Activated T-helper 1 cell treated with anti-CD3 and anti-CD28 coated beads, Interleukin-2, amount 50 U/mL, for 16 hours (primary cell): ENCODE measurements around the gene SORBS2.

Experiments used
- DNase-seq, 2 donors: peaks; one replicate each; pipeline ENCODE4 v3.0.0-alpha.2; 2020; ENCODE audit warnings: low read depth in 1 of 2, low spot score in 1 of 2

SORBS2 gene

DNA sequence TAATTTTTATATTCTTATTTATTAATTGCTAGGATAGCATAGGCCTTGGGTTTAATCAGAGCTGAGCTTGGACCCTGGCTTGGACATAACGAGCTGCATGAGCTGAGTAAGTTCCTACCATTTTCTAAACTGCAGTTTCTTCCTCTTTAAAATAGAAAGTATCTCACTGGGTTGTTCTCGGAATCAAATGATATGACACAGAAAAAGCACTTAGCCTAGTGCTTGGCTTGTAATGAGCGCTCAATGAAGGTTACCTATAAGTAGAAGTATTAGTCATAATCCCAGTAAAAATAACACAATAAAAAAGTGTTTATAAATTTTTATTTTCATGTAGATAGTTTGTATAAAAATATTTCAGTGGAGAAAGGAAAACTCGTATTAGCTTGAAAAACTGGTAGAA lies 163.4 kb downstream of the SORBS2 start:
- no peak for DNase-seq

DNA sequence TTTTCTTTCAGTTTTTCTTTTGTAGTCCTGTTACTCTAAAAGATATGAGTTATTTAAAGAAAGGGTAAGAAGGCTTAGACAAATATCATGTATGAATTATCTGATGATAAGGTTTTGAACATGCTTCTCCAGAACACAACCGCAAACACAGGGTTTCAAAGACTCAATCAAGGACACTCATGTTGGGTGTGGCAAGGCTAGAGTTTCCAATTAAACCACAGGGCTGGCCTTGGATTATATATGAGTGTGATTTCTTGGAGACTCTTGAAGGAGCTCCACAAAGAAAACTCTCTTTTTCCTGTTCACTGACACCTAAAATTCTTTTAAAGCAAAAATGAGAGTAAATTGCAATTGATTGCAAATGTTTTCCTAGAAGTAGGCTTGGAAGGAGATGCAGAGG lies 166.6 kb downstream of the SORBS2 start:
- no peak for DNase-seq

DNA sequence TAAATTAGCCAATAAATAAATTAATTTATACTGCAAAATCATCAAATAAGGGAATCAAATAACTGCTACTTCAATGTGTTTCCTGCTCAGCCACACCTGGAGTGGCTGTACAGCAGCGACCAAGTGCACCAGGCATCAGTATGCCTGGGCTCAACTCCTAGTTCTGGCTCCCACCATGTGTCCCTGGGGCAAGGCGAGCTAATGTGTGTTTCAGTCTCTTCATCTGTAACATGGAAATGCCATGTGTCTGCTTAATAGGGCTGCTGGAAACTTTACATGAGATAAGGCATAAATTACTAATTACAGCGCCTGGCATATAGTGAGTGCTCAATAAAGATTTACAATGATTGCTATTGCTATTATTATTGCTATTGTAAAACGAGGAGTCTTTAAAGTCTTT lies 167.6 kb downstream of the SORBS2 start:
- DNase-seq = no peak

DNA sequence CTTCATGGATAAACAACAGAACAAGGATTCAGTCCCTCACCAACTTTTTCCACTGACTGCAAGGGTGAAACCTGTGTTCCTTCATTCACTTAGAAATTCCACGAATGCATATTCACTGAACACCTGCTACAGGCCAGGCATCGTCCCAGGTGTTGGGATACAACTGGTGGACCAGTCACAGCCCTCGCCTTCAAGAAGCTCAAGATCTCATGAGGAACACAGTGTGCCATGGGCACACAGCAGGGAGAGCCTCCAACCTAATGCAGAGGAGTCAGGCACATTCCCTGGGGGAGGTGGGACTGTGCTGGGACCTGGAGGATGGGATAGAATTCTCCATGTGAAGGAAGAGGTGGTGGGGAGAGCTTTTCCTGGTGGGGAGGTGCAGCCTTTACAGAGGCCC lies 169.1 kb downstream of the SORBS2 start:
- DNase-seq = no peak

DNA sequence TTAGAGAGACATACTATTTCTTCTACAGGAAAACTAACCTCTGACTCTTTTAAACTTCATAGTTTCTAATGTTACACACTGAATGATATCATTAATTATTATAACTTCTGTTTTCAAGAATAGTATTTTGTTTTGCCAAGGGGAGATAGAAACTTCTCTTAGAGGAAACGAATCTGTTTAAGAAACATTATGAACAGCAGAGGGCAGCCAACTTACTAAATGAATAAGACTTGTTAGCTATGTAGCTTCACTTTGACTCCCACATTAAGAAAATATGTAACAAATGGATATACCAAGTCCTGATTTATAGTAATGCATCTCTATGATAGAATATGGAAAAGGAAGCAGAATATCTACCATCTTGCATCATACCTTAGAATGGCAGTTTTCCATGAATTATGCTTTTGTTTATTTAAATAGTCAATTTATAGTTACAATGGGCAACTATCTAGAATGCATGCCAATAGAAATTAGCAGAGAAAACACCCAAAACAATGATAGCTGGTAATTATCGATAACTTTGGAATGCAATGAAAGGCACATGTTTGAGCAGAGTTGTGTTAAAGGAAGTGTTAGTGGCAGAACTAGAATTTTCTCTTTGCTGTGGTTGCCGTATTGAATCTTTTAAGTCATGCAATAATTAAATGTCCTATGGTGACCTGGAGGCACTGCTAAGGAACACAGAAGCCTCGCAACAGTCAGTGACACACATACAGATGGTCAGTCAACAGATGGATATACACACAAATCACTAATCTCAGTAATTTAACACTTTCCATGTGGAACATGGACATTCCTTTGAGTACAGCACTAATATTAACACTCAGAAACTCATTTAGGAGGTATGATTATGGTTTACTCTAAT lies 171.0 kb downstream of the SORBS2 start:
- DNase-seq = no peak

DNA sequence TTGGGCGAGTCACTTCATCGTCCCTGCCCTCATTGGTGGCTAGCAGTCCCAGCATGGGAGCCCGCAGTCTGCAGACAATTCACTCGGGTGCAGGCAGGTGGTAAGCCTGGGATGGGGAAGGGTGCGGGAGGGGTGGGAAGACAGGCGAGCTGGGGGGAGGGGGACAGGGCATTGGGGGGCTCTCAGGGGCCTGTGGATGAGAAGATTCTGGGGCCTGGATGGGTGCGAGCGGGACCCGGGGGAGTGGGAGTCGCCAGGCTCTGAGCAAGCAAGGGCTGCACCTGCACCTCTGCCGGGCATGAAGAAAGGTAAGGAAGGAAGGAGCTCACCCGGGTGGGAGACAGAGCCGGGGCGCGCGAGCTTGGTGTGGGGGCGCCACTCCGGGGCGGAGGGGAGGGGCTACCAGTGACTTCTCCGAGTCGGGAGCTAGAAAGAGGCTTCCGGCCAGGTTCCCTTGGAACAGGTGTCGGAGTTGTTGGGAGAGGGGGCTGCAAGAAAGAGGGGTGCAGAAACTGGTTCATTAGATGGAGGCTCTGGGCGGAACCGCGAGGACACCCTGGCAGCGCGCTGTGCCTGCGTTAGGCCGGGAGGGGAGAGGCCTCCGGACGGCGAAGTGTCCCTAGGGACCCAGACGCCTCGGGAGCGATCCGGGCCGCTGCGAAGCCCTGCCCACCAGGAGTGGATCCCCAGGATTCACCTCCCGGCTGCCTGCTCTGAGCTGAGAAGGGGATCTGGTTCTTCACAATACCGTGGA lies 173.3 kb downstream of the SORBS2 start:
- DNase-seq = no peak

DNA sequence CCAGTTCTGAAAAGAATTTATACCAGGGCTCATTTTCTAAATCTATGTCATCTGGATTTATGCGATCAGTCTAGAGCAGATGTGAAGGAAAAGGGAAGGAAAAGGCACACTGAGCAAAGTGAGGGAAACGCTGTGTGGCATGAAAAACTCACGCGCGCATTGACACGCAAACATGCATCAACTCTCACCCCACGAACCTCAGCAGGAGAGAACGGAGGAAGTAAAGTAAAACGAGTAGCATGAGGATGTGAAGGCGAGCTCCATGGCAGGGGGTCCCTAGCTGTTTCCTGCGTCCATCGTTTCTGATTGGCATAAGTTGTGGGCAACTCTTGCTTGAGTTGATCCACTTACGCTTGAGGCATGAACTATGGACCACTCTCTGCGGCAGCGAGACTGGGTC lies 173.9 kb downstream of the SORBS2 start:
- DNase-seq = no peak

DNA sequence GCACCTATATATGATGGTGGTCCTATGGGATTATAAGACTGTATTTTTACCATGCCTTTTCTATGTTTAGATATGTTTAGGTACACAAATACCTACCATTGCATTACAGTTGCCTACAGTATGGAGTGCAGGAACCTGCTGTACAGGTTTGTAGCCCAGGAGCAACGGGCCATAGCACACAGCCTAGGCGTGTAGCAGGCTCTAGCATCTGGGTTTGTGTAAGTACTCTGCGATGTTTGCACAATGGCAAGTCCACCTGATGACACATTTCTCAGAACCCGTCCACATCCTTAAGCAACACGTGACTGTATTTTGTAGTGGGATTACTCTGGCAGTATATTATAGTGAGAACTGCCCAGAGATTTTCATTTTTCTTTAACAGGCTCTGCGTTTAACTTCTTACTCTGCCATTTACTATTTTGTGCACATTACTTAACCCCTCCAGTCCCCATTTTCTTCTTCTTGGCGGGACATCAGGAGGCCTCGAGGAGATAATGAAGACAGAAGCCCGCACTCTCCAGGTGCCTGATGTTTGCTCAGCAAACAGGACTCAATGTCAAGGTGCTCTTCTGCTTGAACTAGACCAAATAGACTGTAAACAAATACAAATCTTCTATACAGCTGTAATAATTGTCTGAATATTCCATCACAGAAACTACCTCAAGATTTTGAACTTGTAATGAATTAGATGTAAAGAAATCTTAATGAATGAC lies 174.7 kb downstream of the SORBS2 start:
- DNase-seq = no peak

DNA sequence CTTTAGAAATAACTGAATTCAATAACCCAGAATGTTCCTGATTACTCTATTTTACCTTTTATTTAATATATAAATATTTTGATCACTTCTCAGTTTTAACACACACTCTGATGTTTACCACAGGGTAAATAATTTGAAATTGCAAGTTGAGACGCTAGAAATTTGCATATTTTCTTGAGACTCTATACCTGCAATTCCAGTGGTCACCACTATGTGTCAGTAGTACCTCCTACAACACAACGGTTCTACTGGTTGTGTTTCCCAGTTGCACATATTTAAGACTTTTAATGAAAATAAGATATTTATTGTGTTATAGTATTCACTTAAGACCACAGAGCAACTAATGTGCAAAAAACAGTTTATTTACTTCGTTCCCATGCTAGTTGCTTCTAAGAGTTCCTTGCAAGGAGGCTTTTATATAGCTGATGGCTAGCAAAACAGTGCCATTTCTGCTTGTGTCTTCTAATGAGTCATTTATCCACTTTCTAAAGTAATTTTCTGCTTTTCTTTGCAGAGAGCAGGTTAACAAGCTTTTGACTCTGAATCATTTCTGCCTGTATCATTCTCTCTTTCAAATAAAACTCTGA lies 177.8 kb downstream of the SORBS2 start:
- DNase-seq = no peak

DNA sequence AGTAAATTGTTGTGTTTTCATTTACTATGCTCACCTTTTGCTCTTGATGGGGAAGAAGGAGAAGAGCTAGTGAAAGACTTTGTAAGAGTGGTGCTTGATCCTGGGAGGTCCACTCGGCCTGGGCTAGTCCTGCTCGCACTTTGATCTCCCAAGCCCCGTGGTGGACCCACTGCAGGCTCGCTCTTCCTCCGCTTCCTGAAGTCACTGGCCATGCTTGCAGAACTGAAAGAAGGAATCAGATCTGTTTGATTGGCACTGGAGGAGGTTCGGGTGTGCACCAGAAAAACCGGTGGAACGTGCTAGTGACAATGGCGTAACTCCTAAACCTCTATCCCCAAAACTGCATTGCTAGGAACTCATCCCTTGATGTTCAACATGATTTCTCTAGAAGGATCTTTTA lies 185.2 kb downstream of the SORBS2 start:
- no peak for DNase-seq

DNA sequence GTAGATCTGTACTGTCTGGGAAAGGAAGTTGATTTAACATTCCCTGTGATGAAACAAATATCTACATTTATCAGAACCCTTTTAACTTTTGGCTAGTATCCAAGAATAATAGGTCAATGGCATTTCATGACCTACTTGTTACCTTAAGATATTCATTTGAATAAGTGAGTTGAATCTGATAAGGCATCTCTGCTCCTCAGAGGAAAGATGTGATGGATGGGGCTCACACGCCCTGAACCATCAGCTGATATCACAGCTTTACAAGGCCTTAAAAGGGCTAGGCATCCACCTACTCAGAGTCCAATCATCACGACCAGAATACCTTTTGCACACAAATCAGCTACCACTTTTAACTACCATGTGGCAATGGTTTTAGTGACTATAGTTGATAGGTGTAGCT lies 186.5 kb downstream of the SORBS2 start:
- DNase-seq = no peak

DNA sequence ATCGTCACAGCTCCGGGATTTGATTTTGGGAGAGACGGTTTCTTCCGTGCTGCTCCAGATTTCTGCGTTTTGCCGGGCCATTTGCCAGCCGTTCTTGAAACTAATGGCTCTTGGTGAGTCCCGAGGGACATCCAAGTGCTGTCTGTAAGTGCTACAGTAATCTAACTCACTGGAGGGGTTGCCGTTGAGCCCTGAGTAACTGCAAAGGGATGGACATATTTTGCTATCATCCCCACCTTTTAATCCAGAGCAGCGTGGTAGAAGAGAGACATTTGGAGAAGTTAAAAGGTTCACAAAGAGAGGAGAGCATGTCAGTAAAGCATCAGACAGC lies 187.8 kb downstream of the SORBS2 start:
- DNase-seq = no peak

DNA sequence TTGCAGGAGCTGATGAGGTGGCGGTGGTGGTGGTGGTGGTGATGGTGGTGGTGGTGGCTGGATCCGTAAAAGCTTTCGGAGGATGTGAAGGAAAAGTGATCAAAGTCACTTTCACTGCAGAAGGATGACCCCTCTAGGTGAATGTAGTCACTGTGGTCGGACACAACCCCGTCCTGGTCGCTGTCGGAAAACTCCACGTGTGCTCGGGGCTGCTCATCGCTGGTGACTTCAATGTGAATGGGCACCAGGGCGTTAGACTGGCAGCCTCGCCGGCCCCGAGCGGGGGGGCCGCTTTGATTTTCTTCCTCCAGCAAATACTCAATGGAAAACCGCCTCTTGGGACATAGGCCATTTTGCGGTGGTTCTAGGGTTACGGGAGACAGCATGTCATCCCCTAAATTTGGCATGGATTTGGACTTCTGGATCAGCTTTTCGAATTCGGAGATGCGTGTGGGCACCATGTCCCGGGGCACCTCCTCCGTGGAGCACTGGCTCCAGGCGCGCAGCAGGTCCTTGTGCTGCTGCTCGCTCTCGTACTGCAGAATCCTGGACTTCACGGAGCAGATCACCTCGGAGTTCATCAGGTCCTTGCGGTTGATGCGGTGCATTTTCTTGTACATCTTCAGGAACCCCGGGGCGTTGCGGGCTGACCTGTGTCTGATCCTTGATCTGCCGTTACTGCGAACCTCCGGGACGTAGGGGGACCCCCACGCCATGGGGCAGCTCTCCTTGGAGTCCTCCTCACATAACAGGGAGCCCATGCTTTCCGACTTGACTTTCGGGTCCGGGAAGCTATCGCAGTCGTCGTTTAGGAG lies 188.3 kb downstream of the SORBS2 start:
- no peak for DNase-seq

DNA sequence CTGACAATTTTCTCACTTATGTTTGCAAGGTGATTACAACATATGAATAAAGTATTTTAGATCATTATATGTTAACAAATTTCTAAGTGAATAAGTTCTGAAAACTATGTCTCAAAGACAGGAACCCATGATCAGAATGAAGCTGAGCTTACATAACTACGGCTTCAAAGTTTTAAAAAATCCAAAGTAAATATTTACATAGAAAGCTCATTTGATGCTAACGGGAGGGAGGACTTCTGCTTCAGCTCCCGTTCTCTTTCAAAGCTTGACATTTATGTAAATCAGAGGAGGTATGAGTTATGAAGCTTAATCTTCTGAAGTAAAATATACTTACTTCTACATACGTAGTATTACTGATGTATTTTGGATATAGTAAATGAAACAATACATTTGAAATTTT lies 203.8 kb downstream of the SORBS2 start:
- no peak for DNase-seq

DNA sequence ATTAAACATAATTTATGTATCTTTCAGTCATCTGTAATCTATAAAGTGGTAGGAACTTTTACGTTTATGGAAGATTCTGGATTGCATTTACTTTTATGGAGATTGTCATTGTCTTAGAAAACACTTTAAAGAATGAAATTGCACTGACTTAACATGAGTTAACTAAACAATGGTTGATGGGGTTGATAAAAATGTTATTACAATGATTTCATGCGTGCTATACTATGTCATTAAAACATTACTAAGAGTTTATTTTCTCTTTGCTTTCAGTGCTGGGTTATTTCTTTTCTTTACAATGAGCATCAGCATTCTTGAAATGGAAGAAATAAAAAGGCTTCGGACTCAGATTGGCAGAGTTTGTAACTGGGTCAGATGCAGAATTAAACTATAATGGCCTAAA lies 209.6 kb downstream of the SORBS2 start:
- DNase-seq = no peak

DNA sequence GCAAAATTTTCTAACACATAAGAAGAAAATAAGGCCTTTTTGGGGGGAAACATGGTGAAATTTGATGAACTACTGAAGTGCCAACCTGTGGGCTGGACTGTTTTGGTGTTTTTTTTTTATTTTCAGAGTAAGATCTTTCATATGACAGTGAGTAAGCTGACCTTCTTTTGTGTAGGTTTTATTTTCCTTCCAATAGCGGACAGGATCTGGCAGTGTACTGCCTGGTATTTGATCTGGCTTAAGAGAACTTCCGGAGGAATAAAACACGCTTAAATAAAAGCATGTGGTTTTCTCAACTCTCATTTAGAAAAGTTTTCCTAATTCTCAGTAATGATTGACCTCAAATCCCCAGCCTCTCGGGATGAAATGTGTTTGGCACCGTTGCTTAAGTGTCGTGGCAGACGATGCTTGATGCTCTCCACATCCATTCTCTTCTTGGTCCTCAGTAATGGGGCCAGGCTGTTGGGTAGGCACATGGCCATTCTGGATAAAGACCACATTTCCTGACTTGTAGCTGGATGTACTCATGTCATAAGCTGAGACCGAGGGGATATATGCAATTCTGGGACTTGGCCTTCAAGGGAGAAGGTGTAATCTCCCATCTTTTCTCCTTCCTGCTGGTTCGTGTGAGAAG lies 211.1 kb downstream of the SORBS2 start:
- no peak for DNase-seq

DNA sequence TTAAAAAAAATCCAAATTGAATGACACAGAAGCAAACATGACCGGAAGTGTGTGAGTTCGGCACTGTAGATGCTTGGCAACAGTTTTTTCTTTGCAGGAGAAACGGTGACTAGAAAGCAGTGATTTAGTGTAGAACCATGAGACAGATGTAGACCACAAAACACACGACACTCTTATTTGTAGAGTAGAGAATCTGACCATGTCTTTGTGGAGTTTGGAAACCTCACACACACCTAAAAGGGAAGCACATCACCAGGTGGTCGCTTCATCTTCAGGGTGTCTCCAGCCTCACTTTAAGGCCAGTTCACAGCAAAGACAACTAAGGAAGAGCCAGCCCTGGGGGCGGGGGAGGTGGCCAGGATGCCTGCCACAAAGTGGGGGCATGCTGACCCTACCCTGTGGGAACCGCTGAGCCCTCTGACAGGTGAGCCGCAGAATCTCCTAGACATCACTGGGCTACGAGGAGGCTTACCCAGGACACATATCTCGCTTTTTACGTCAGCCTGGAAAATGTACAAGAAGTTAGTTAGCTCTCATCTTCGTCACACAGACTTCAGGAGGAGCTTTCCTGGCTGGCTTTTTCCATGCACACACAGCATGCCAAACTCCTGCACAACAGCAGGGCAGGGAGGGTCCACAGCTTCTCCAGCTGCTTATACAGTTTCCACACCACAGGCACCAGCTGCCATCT lies 212.3 kb downstream of the SORBS2 start:
- no peak for DNase-seq

DNA sequence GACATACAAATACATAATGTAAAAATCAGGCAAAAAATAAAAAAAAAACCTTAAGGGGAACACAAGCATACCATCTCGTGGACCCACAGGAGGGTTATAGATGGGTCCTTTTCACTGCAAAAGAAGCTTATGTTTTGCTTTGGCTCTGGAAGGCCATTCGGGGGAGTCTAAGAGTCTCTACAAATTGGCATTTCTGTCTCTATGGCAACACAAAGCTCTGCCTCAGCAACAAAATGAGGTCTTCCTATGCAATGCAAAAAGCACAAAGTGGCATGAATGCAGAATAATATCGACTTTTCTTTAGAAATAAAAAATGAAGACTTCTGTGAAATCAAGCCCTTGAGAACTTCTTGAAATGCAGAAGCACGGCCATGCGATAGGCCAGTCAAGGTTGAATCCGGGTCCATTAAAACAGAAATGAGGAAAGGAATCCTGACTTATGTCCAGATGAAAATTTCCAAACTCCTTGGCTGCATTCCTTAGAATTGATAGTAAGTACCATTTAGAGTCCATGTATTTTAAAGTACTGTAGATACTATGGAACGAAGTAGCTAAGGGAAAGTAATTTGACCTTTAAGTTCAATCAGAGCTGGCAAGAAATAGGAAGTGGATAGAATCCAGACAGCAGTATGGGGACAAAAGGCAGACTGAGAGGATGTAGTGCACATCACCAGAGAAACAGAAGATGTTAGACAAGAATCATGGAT lies 213.0 kb downstream of the SORBS2 start:
- DNase-seq = no peak

DNA sequence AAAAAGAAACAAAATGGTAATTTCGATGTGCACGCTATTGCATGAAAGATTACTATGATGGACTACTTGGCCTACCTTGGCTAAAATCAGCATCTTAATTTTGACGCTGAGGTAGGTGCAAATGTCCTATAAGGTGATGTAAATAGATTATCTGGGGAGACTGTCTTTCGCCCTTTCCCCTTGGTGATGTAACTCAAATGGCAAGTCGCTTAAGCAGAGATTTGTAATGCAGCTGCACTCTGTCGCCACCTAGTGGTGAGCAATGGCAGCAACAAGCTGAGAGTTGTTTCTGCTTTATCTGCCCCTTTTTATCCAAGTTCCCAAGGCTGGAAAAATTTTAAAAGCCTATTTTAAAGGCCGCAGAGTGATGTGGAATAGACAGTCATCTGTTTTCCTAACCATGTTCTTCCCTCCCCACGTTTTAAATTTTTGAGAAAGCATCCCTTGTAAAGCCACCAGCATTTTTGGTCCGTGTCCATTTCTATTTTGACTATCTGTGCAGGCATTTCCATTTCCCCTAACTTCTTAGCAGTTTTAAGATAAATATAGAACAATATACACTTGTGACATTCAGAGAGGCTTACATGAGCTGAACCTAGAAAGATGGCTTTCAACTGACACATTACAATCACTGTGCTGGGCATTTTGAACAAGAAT lies 214.3 kb downstream of the SORBS2 start:
- DNase-seq = peak; percentile 40 to 50
